Measurements from ENCODE around the gene TMEM167A. TPM values are rescaled to one million over a fixed set of nuclear protein-coding genes. Genes with fewer than 3 reads are reported as not detected.

Gene TMEM167A
- total RNA-seq, 4 donors from 2014 or later = 21.4 to 34.5 (median 29.9) TPM

GRCh38 chr5:83104021-83104420, 26.8 kb upstream of the TMEM167A start:
- Histone ChIP-seq H3K4me1 (no peaks in the 10 kb centered on the region), H3K27me3 (no peaks in the 10 kb centered on the region), H3K36me3 (no peaks in the 10 kb centered on the region), H3K27ac (replicated peaks in 1 of 4) (no peak overlapping the region), H3K9me3 (no peaks in the 10 kb centered on the region), H3K4me3 (no peak overlapping the region)
- intact Hi-C loops (cut with DNase I) = no loop called here
- no peak for DNase-seq (ENCODE audit: extremely low spot score)
- TF ChIP-seq CTCF (IDR thresholded peaks at IDR 0.05) = no peak
- TF ChIP-seq POLR2AphosphoS5 (IDR thresholded peaks at IDR 0.05) = no peak
- TF ChIP-seq POLR2A (IDR thresholded peaks at IDR 0.05; ENCODE audit: low read depth) = no peak
- TF ChIP-seq EP300 (IDR thresholded peaks at IDR 0.05) = no peak

- intact Hi-C loops (cut with DNase I) = no loop called here
- H3K4me3 ChIP-seq = no peak overlapping the region
- H3K36me3 ChIP-seq = no peaks in the 10 kb centered on the region
- H3K27me3 ChIP-seq = no peaks in the 10 kb centered on the region
- no peak overlapping the region for H3K27ac ChIP-seq (replicated peaks in 1 of 4)
- TF ChIP-seq POLR2A (IDR thresholded peaks at IDR 0.05; ENCODE audit: low read depth) (no peak), CTCF (IDR thresholded peaks at IDR 0.05) (no peak), EP300 (IDR thresholded peaks at IDR 0.05) (no peak), POLR2AphosphoS5 (IDR thresholded peaks at IDR 0.05) (no peak)
- H3K9me3 ChIP-seq = no peaks in the 10 kb centered on the region
- peaks cover 0 to 5% (median 0%) of the 10 kb centered on the region in 4 donors for H3K4me1 ChIP-seq
- no peak for DNase-seq (ENCODE audit: extremely low spot score)
Observed at GRCh38 chr5:83102364-83102980, 25.3 kb upstream of the TMEM167A start.

GRCh38 chr5:83101514-83101913, 24.3 kb upstream of the TMEM167A start:
- WGBS = 98% methylated on average over 1 of the region's 1 CpG
- H3K27me3 ChIP-seq = no peaks in the 10 kb centered on the region
- TF ChIP-seq CTCF (IDR thresholded peaks at IDR 0.05) (no peak), POLR2AphosphoS5 (IDR thresholded peaks at IDR 0.05) (no peak), POLR2A (IDR thresholded peaks at IDR 0.05; ENCODE audit: low read depth) (no peak), EP300 (IDR thresholded peaks at IDR 0.05) (no peak)
- no peak for DNase-seq (ENCODE audit: extremely low spot score)
- H3K9me3 ChIP-seq = no peaks in the 10 kb centered on the region
- no peak overlapping the region for H3K27ac ChIP-seq (replicated peaks in 1 of 4)
- H3K36me3 ChIP-seq = no peaks in the 10 kb centered on the region
- no peak overlapping the region for H3K4me3 ChIP-seq
- intact Hi-C loops (cut with DNase I) = no loop called here
- H3K4me1 ChIP-seq = peaks cover 0 to 5% (median 0%) of the 10 kb centered on the region in 4 donors

- Histone ChIP-seq H3K27me3 (no peaks in the 10 kb centered on the region), H3K27ac (replicated peaks in 1 of 4) (no peak overlapping the region), H3K36me3 (no peaks in the 10 kb centered on the region), H3K9me3 (no peaks in the 10 kb centered on the region), H3K4me1 (peaks cover 0 to 5% (median 0%) of the 10 kb centered on the region in 4 donors), H3K4me3 (no peak overlapping the region)
- 64% methylated on average over 1 of the region's 1 CpG for WGBS
- DNase-seq (ENCODE audit: extremely low spot score) = no peak
- TF ChIP-seq POLR2AphosphoS5 (IDR thresholded peaks at IDR 0.05) (no peak), POLR2A (IDR thresholded peaks at IDR 0.05; ENCODE audit: low read depth) (no peak), CTCF (IDR thresholded peaks at IDR 0.05) (no peak), EP300 (IDR thresholded peaks at IDR 0.05) (no peak)
- intact Hi-C loops (cut with DNase I) = no loop called here
Observed at GRCh38 chr5:83099445-83099844, 22.3 kb upstream of the TMEM167A start.

- H3K4me3 ChIP-seq = no peak overlapping the region
- DNase-seq (ENCODE audit: extremely low spot score) = no peak
- intact Hi-C loops (cut with DNase I) = no loop called here
- TF ChIP-seq EP300 (IDR thresholded peaks at IDR 0.05) = no peak
- TF ChIP-seq POLR2A (IDR thresholded peaks at IDR 0.05; ENCODE audit: low read depth) = no peak
- no peak for TF ChIP-seq POLR2AphosphoS5 (IDR thresholded peaks at IDR 0.05)
- TF ChIP-seq CTCF (IDR thresholded peaks at IDR 0.05) = no peak
- H3K27me3 ChIP-seq = no peaks in the 10 kb centered on the region
- H3K27ac ChIP-seq (replicated peaks in 1 of 4) = no peak overlapping the region
- H3K9me3 ChIP-seq = peaks cover 0 to 4% (median 2%) of the 10 kb centered on the region in 4 donors
- H3K4me1 ChIP-seq = peaks cover 0 to 5% (median 0%) of the 10 kb centered on the region in 4 donors
- H3K36me3 ChIP-seq = no peaks in the 10 kb centered on the region
Observed at GRCh38 chr5:83099001-83099400, 21.8 kb upstream of the TMEM167A start.

All from esophagus muscularis mucosa (tissue), 4 donors.